Breast epithelium (tissue), 4 donors: Measurements from ENCODE around the gene UBASH3B. TPM values are rescaled to one million over a fixed set of nuclear protein-coding genes. Genes with fewer than 3 reads are reported as not detected.
A peak's percentile ranks its signal among the peaks of the same experiment; 100 is the strongest.

ENCODE experiments used
- DNase-seq, 2 donors: peaks; one replicate each; pipeline ENCODE4 v3.0.0-alpha.2; 2019; ENCODE audit warnings: low spot score in 2 of 2
- H3K27ac ChIP-seq, 2 donors: fragments of 200-600 bp; sonication (generic) in 1 of 2; one replicate each; pipeline ENCODE4 v1.5.1; 2016 to 2019; ENCODE audit warnings: mild to moderate bottlenecking in 1 of 2
- H3K27me3 ChIP-seq, 2 donors: fragments of 200-600 bp; sonication (generic) in 1 of 2; one replicate each; pipeline versions ENCODE4 v1.5.1 to v1.6.0; 2017 to 2019; ENCODE audit warnings: control low read depth in 1 of 2, mild to moderate bottlenecking in 1 of 2
- H3K36me3 ChIP-seq: fragments of 200-600 bp; one replicate; pipeline ENCODE4 v1.5.1; 2019
- H3K4me1 ChIP-seq, 2 donors: fragments of 200-600 bp; sonication (generic); one replicate each; pipeline ENCODE4 v1.5.1; 2016 to 2019; ENCODE audit warnings: control low read depth in 1 of 2
- H3K4me3 ChIP-seq, 3 donors: fragments of 200-600 bp; sonication (generic); 1 replicate in 2 of 3; 2 replicates in 1 of 3; pipeline ENCODE4 v1.5.1; 2016 to 2019; ENCODE audit warnings: mild to moderate bottlenecking in 3 of 3, moderate library complexity in 2 of 3
- H3K9me3 ChIP-seq, 2 donors: fragments of 200-600 bp; sonication (generic) in 1 of 2; one replicate each; pipeline ENCODE4 v1.5.1; 2016 to 2019; ENCODE audit warnings: control low read depth in 1 of 2
- CTCF ChIP-seq, 3 donors: fragments of 450-650 bp; IDR thresholded peaks; one replicate each; pipeline ENCODE4 v1.5.1; 2016 to 2017; ENCODE audit warnings: antibody characterized with exemption in 3 of 3, mild to moderate bottlenecking in 3 of 3, moderate library complexity in 3 of 3
- POLR2A ChIP-seq: fragments of 450-650 bp; IDR thresholded peaks from one replicate; pipeline ENCODE4 v1.6.1; 2016; ENCODE audit warnings: antibody characterized with exemption, mild to moderate bottlenecking, moderate library complexity
- POLR2AphosphoS5 ChIP-seq, 3 donors: sonication (generic); formaldehyde crosslinking; IDR thresholded peaks; one replicate each; pipeline ENCODE4 v1.6.1; 2017; ENCODE audit warnings: antibody characterized with exemption in 3 of 3
- intact Hi-C: fragments of 100-400 bp; cut with DNase I; formaldehyde crosslinking; loops from one replicate; pipeline ENCODE4 v1.15.1; 2023; ENCODE audit warnings: low total_unique reads
- total RNA-seq, 3 donors: library from RNA; depleted of rRNA; stranded (reverse); fragments of >200 nt; gene quantifications; one replicate each; pipeline ENCODE4 v1.1.0, GENCODE V29; 2016

The UBASH3B gene
- total RNA-seq, 3 donors from 2014 or later = 4.7 to 6.2 (median 4.8) TPM

- H3K36me3 ChIP-seq = no peaks in the 10 kb centered on the region
- H3K27me3 ChIP-seq = no peaks in the 10 kb centered on the region
- TF ChIP-seq CTCF (IDR thresholded peaks at IDR 0.05) = no peak
- TF ChIP-seq POLR2A = no peak
- no peak for TF ChIP-seq POLR2AphosphoS5 (IDR thresholded peaks at IDR 0.05)
- peak overlapping the region; percentile 12 to 45 (median 16) for H3K4me3 ChIP-seq
- intact Hi-C loops = no loop called here
- no peaks in the 10 kb centered on the region for H3K9me3 ChIP-seq
- H3K4me1 ChIP-seq = no peaks in the 10 kb centered on the region
- no peak for DNase-seq
- H3K27ac ChIP-seq = peak overlapping the region; percentile 74 to 84
Measured at GRCh38 chr11:122690801-122691548, 35.5 kb downstream of the UBASH3B start.

GRCh38 chr11:122691549-122692150 lies 36.1 kb downstream of the UBASH3B start:
- no peaks in the 10 kb centered on the region for H3K27me3 ChIP-seq
- no peaks in the 10 kb centered on the region for H3K36me3 ChIP-seq
- TF ChIP-seq CTCF (IDR thresholded peaks at IDR 0.05) (no peak), POLR2AphosphoS5 (IDR thresholded peaks at IDR 0.05) (no peak), POLR2A (no peak)
- no peak for DNase-seq
- peak overlapping the region in 1 of 3 donors; percentile 45 for H3K4me3 ChIP-seq
- intact Hi-C loops = no loop called here
- no peaks in the 10 kb centered on the region for H3K4me1 ChIP-seq
- H3K9me3 ChIP-seq = no peaks in the 10 kb centered on the region
- peak overlapping the region; percentile 74 to 84 for H3K27ac ChIP-seq

DNA sequence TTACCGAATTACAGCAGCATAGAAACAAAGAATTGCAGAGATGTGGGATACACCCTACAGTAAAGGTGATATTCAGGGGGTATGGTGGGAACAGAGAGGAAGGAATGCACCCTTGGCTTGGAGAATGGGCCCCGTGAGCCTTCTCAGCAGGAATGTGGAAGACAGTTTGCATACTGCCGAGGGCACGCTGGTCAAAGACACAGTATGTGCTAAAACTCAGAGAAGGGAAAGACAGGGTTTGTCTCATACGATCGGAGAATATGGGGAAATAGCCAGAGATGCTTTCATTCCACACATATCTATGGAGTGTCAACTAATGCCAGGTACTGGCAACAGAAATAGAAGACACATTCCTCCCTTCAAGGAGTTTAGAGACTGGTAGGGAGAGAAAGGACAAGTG lies 36.9 kb downstream of the UBASH3B start:
- H3K36me3 ChIP-seq = no peaks in the 10 kb centered on the region
- no peaks in the 10 kb centered on the region for H3K27me3 ChIP-seq
- TF ChIP-seq CTCF (IDR thresholded peaks at IDR 0.05) (no peak), POLR2A (no peak), POLR2AphosphoS5 (IDR thresholded peaks at IDR 0.05) (no peak)
- no peak overlapping the region for H3K4me3 ChIP-seq
- intact Hi-C loops = no loop called here
- peak overlapping the region; percentile 58 to 74 for H3K27ac ChIP-seq
- DNase-seq = peak in 1 of 2 donors; percentile 26
- H3K9me3 ChIP-seq = no peaks in the 10 kb centered on the region
- H3K4me1 ChIP-seq = no peaks in the 10 kb centered on the region

DNA sequence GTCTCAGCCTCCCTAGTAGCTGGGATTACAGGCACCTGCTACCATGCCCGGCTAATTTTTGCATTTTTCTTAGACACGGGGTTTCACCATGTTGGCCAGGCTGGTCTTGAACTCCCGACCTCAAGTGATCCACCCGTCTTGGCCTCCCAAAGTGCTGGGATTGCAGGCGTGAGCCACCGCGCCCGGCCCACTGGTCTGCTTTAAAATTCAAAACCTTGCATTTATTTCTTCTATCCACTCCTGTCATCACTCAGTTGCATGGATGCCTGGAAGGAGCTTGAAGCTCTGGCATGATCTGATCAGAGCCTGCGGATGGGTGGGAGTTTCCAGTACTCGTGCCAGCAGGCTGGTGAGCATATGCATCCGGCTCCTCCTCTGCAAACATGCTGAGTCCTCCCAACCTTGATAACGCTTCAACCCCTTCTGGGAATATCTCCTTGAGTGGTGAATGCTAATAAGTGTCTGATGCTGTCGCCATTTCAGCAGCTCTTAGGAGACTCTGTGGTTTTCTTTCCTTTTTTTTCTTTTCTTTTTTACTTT lies 39.6 kb downstream of the UBASH3B start:
- TF ChIP-seq POLR2AphosphoS5 (IDR thresholded peaks at IDR 0.05) = no peak
- no peak for TF ChIP-seq POLR2A
- TF ChIP-seq CTCF (IDR thresholded peaks at IDR 0.05) = no peak
- no peak for DNase-seq
- no peak overlapping the region for H3K27ac ChIP-seq
- no peaks in the 10 kb centered on the region for H3K36me3 ChIP-seq
- H3K27me3 ChIP-seq = no peaks in the 10 kb centered on the region
- intact Hi-C loops = no loop called here
- H3K9me3 ChIP-seq = no peaks in the 10 kb centered on the region
- H3K4me1 ChIP-seq = no peaks in the 10 kb centered on the region
- no peak overlapping the region for H3K4me3 ChIP-seq

DNA sequence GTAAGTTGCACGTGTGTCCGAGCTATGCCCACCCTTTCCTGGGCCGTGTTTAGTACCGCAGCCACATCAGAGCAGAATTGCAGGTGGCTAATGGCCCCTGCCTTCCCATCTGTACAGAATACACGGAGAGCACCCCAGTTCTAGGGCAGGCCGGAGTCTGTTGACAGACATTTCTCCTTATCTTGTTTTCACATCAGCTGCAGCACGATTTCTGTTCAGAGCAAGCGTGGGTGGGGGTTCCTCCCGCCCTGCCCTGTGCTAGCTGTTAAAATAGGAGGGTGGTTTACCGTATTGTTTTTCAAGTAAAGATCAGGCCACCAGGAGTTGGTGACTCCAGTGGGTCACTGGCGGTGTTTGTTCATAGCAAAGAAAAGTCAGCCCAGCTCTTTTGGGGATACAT lies 41.1 kb downstream of the UBASH3B start:
- Histone ChIP-seq H3K9me3 (no peaks in the 10 kb centered on the region), H3K4me1 (no peaks in the 10 kb centered on the region), H3K4me3 (no peak overlapping the region), H3K27ac (no peak overlapping the region), H3K27me3 (no peaks in the 10 kb centered on the region), H3K36me3 (no peaks in the 10 kb centered on the region)
- intact Hi-C loops = no loop called here
- DNase-seq = no peak
- no peak for TF ChIP-seq POLR2A
- TF ChIP-seq CTCF (IDR thresholded peaks at IDR 0.05) = no peak
- TF ChIP-seq POLR2AphosphoS5 (IDR thresholded peaks at IDR 0.05) = no peak
